ENCODE results near the gene DCLRE1B. TPM values are rescaled to one million over a fixed set of nuclear protein-coding genes. Genes with fewer than 3 reads are reported as not detected.

The DCLRE1B gene
- total and polyA plus RNA-seq, 2 experiments from 2014 or later = 5.5 to 5.6 TPM

DNA sequence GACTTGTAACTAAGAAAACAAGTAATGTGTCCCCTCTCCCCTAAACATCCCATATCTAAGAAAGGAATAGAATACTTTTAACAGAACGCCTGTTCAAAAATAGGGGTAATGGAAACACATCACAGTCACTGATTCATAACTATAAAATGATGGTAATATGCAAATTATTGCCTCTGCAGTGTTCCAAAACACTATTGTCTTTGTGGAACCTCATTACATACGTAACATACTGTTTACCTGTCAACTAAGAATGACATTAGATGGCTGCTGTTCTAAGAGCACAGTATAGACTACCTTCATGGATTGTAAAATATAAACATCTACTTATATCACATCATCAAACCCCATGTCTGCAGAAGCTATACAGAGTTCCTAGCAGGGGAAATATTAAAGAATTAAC lies 14.3 kb upstream of the DCLRE1B start:
- no peak for DNase-seq (ENCODE audit: low read depth in 1 of 2, low spot score in 1 of 2)
- Histone ChIP-seq H3K27me3 (no peaks in the 10 kb centered on the region), H3K9me3 (ENCODE audit: low read depth) (no peaks in the 10 kb centered on the region), H3K4me1 (ENCODE audit: low read depth) (no peaks in the 10 kb centered on the region), H3K27ac (no peak overlapping the region), H3K4me3 (no peak overlapping the region), H3K36me3 (peaks cover 10% of the 10 kb centered on the region)
- TF ChIP-seq, protein P1, sequence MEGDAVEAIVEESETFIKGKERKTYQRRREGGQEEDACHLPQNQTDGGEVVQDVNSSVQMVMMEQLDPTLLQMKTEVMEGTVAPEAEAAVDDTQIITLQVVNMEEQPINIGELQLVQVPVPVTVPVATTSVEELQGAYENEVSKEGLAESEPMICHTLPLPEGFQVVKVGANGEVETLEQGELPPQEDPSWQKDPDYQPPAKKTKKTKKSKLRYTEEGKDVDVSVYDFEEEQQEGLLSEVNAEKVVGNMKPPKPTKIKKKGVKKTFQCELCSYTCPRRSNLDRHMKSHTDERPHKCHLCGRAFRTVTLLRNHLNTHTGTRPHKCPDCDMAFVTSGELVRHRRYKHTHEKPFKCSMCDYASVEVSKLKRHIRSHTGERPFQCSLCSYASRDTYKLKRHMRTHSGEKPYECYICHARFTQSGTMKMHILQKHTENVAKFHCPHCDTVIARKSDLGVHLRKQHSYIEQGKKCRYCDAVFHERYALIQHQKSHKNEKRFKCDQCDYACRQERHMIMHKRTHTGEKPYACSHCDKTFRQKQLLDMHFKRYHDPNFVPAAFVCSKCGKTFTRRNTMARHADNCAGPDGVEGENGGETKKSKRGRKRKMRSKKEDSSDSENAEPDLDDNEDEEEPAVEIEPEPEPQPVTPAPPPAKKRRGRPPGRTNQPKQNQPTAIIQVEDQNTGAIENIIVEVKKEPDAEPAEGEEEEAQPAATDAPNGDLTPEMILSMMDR (IDR thresholded peaks at IDR 0.05; ENCODE audit: low read depth, low read length) = no peak

DNA sequence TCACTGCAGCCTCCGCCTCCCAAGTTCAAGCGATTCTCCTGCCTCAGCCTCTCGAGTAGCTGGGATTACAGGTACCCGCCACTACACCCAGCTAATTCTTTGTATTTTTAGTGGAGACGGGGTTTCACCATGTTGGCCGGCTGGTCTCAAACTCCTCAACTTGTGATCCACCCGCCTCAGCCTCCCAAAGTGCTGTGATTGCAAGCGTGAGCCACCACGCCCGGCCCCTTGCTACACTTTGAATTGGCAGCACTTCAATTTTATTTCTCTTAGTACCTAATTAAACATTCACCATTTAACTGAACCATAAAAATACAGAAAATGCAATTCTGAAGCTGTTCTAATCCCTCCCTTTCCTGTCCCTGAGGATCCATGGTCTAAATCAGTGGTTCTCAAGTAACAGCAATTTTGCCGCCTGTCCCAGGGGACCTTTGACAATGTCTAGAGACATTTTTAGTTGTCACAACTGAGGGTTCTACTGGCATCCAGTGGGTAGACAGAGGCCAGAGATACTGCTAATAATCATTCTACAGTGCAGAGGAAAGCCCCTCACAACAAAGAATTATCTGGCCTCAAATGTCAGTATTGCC lies 13.4 kb upstream of the DCLRE1B start:
- no peaks in the 10 kb centered on the region for H3K27me3 ChIP-seq
- no peak overlapping the region for H3K27ac ChIP-seq
- no peak for DNase-seq (ENCODE audit: low read depth in 1 of 2, low spot score in 1 of 2)
- no peaks in the 10 kb centered on the region for H3K9me3 ChIP-seq (ENCODE audit: low read depth)
- TF ChIP-seq, protein P1 (IDR thresholded peaks at IDR 0.05; ENCODE audit: low read depth, low read length) = no peak
- H3K4me1 ChIP-seq (ENCODE audit: low read depth) = no peaks in the 10 kb centered on the region
- peaks cover 10% of the 10 kb centered on the region for H3K36me3 ChIP-seq
- H3K4me3 ChIP-seq = no peak overlapping the region

DNA sequence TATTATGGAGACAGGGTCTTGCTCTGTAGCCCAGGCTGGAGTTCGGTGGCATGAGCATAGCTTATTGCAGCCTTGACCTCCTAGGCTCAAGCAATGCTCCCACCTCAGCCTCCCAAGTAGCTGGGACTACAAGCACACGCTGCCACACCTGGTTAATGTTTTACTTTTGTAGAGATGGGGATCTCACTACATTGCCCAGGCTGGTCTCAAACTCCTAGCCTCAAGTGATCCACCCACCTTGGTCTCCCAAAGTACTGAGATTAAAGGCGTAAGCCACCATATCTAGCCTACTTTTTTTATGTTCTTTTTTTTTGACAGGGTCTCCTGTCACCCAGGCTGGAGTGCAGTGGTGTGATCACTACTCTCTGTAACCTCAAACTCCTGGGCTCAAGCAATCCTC lies 11.9 kb upstream of the DCLRE1B start:
- no peaks in the 10 kb centered on the region for H3K4me1 ChIP-seq (ENCODE audit: low read depth)
- TF ChIP-seq, protein P1 (IDR thresholded peaks at IDR 0.05; ENCODE audit: low read depth, low read length) = no peak
- DNase-seq (ENCODE audit: low read depth in 1 of 2, low spot score in 1 of 2) = no peak
- H3K27me3 ChIP-seq = no peaks in the 10 kb centered on the region
- H3K4me3 ChIP-seq = no peak overlapping the region
- H3K9me3 ChIP-seq (ENCODE audit: low read depth) = no peaks in the 10 kb centered on the region
- no peak overlapping the region for H3K27ac ChIP-seq
- H3K36me3 ChIP-seq = peaks cover 15% of the 10 kb centered on the region

DNA sequence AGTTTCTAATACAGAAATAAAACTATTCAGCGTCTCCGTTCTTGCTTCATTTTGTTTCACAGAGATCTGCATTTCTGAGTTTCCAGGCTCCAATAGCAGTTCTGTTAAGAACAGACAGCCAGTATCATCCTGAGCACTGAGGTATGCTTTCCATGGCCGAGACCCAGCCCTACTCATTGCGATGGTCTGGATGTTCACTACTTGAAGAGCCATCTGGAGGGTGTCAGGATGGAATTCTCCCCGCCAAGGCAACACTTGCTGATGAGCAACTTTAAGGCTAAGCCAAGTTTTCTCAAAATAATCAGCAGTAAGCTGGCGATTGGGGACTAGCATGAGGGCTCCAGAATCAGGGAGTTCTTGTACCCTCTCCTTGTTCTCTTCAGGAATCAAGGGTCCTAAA lies 10.0 kb upstream of the DCLRE1B start:
- TF ChIP-seq, protein P1 (IDR thresholded peaks at IDR 0.05; ENCODE audit: low read depth, low read length) = no peak
- Histone ChIP-seq H3K27ac (no peak overlapping the region), H3K9me3 (ENCODE audit: low read depth) (no peaks in the 10 kb centered on the region), H3K36me3 (peaks cover 20% of the 10 kb centered on the region), H3K27me3 (no peaks in the 10 kb centered on the region), H3K4me1 (ENCODE audit: low read depth) (no peaks in the 10 kb centered on the region), H3K4me3 (no peak overlapping the region)
- no peak for DNase-seq (ENCODE audit: low read depth in 1 of 2, low spot score in 1 of 2)

DNA sequence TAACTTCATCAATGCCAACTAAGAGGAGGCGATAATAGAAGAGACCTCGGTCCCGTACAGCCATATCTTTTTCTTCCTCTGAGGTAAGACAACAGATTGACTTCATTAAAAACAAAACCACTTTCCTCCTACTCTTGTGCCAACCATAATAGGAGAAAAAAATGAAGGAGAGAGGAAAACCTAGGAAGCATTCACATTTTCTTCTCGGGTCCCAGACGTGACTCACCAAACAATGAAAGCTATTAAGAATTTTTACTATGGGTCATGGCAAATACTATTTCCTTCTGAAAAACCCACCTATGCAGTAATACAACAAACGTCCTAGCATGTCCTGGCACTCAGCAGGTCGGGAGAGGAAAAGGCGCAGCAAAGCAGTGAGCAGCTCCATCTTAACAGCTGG lies 9.2 kb upstream of the DCLRE1B start:
- H3K4me3 ChIP-seq = no peak overlapping the region
- H3K9me3 ChIP-seq (ENCODE audit: low read depth) = no peaks in the 10 kb centered on the region
- no peak for DNase-seq (ENCODE audit: low read depth in 1 of 2, low spot score in 1 of 2)
- H3K4me1 ChIP-seq (ENCODE audit: low read depth) = no peaks in the 10 kb centered on the region
- no peaks in the 10 kb centered on the region for H3K27me3 ChIP-seq
- H3K27ac ChIP-seq = no peak overlapping the region
- TF ChIP-seq, protein P1 (IDR thresholded peaks at IDR 0.05; ENCODE audit: low read depth, low read length) = no peak
- peaks cover 23% of the 10 kb centered on the region for H3K36me3 ChIP-seq
